ENCODE results near the gene PACRG.

- TF ChIP-seq EZH2 (IDR thresholded peaks at IDR 0.05; ENCODE audit: insufficient read depth, poor library complexity, severe bottlenecking) (no peak), EZH2phosphoT487 (IDR thresholded peaks at IDR 0.05; ENCODE audit: insufficient read depth, low read depth) (no peak)
These were observed 329.5 kb downstream of the PACRG start for GRCh38 chr6:163057260-163057659.
